ENCODE data around the gene PSD2.

GRCh38 chr5:139817362-139817761 lies 21.8 kb downstream of the PSD2 start:
- TF ChIP-seq CTCF (IDR thresholded peaks at IDR 0.05; ENCODE audit: low read depth, low read length, missing input control) (no peak), JUND (IDR thresholded peaks at IDR 0.05) (no peak)
